ENCODE results near the gene ACAN.

GRCh38 chr15:88909956-88910831, 107.0 kb downstream of the ACAN start:
- no peak for TF ChIP-seq CTCF (IDR thresholded peaks at IDR 0.05; ENCODE audit: low read length)
- TF ChIP-seq EZH2 (optimal IDR thresholded peaks at IDR 0.05; ENCODE audit: low read depth, low read length): no peak

All from MM.1S (cell line).